Testis (tissue), 3 donors: ENCODE data around the gene CREB3L1. TPM values are rescaled to one million over a fixed set of nuclear protein-coding genes. Genes with fewer than 3 reads are reported as not detected.
A peak's percentile ranks its signal among the peaks of the same experiment; 100 is the strongest.

ENCODE experiments used
- DNase-seq: peaks from one replicate; pipeline ENCODE4 v3.0.0-alpha.2; 2019
- H3K27ac ChIP-seq, 2 donors: fragments of 200-600 bp; sonication (generic); one replicate each; pipeline ENCODE4 v1.5.1; 2019
- H3K27me3 ChIP-seq: fragments of 200-600 bp; sonication (generic); one replicate; pipeline ENCODE4 v1.5.1; 2019
- H3K36me3 ChIP-seq: fragments of 200-600 bp; sonication (generic); one replicate; pipeline ENCODE4 v1.5.1; 2017; ENCODE audit warnings: low read depth; ENCODE audit errors: missing control alignments
- H3K4me1 ChIP-seq: fragments of 200-600 bp; sonication (generic); one replicate; pipeline ENCODE4 v1.5.1; 2019
- H3K4me3 ChIP-seq, 2 donors: fragments of 200-600 bp; sonication (generic); one replicate each; pipeline ENCODE4 v1.5.1; 2017 to 2019
- H3K9me3 ChIP-seq: fragments of 200-600 bp; sonication (generic); one replicate; pipeline ENCODE4 v1.5.1; 2017
- CTCF ChIP-seq, 3 experiments: fragments of 450-650 bp in 2 of 3; fragments of 200-600 bp in 1 of 3; sonication (generic) in 1 of 3; IDR thresholded peaks; one replicate each; pipeline ENCODE4 v1.5.1; 2016 to 2019; ENCODE audit warnings: antibody characterized with exemption in 3 of 3, mild to moderate bottlenecking in 2 of 3, moderate library complexity in 1 of 3
- POLR2A ChIP-seq: fragments of 450-650 bp; IDR thresholded peaks from one replicate; pipeline ENCODE4 v1.6.1; 2017; ENCODE audit warnings: antibody characterized with exemption, mild to moderate bottlenecking, moderate library complexity
- WGBS, 2 donors: methylation state at CpG; one replicate each; pipeline ENCODE4 v1.1.5; 2018; 5-methylcytosine and 5-hydroxymethylcytosine counted together
- intact Hi-C: fragments of 100-400 bp; cut with DNase I; formaldehyde crosslinking; loops from one replicate; pipeline ENCODE4 v1.15.1; 2023; ENCODE audit warnings: low total_unique reads
- polyA plus RNA-seq: library from polyadenylated mRNA; stranded (reverse); fragments of 350-450 nt; fragmentation: Illumina TruSeq; extraction: RNeasy Lipid Tissue Mini Kit (QIAGEN cat#74804); gene quantifications from one replicate; pipeline ENCODE4 v1.2.3, GENCODE V29; 2014; ENCODE audit warnings: low read depth, low replicate concordance; ENCODE audit not compliant: insufficient read depth
- total RNA-seq, 2 donors: library from RNA; depleted of rRNA; stranded (reverse); fragments of >200 nt; gene quantifications; one replicate each; pipeline ENCODE4 v1.2.3, GENCODE V29; 2016

The CREB3L1 gene
- total and polyA plus RNA-seq, 3 donors from 2014 or later = 5.2 to 19.2 (median 8.1) TPM

GRCh38 chr11:46356924-46357482, 79.5 kb downstream of the CREB3L1 start:
- intact Hi-C loops = no loop called here
- Histone ChIP-seq H3K4me3 (no peak overlapping the region), H3K36me3 (no peaks in the 10 kb centered on the region), H3K27ac (no peak overlapping the region), H3K4me1 (peaks cover 19% of the 10 kb centered on the region), H3K27me3 (no peaks in the 10 kb centered on the region), H3K9me3 (no peaks in the 10 kb centered on the region)
- no peak for DNase-seq
- WGBS, 2 donors = 84 to 86% methylated on average over 5 to 7 of the region's 7 CpGs
- TF ChIP-seq CTCF (IDR thresholded peaks at IDR 0.05) (no peak), POLR2A (no peak)

GRCh38 chr11:46357483-46357936, 80.0 kb downstream of the CREB3L1 start:
- no peaks in the 10 kb centered on the region for H3K27me3 ChIP-seq
- peaks cover 17% of the 10 kb centered on the region for H3K4me1 ChIP-seq
- no peak for DNase-seq
- WGBS, 2 donors = 80% methylated on average over 3 to 11 of the region's 11 CpGs
- intact Hi-C loops = no loop called here
- TF ChIP-seq POLR2A = no peak
- TF ChIP-seq CTCF (IDR thresholded peaks at IDR 0.05) = no peak
- no peaks in the 10 kb centered on the region for H3K36me3 ChIP-seq
- no peaks in the 10 kb centered on the region for H3K9me3 ChIP-seq
- H3K4me3 ChIP-seq = no peak overlapping the region
- no peak overlapping the region for H3K27ac ChIP-seq

GRCh38 chr11:46359953-46360352, 82.5 kb downstream of the CREB3L1 start:
- Histone ChIP-seq H3K36me3 (no peaks in the 10 kb centered on the region), H3K9me3 (no peaks in the 10 kb centered on the region), H3K4me3 (no peak overlapping the region), H3K27me3 (no peaks in the 10 kb centered on the region), H3K27ac (no peak overlapping the region), H3K4me1 (peaks cover 14% of the 10 kb centered on the region)
- WGBS, 2 donors = 80 to 91% methylated on average over 1 of the region's 1 CpG
- DNase-seq = no peak
- no peak for TF ChIP-seq POLR2A
- TF ChIP-seq CTCF (IDR thresholded peaks at IDR 0.05) = no peak
- intact Hi-C loops = no loop called here

GRCh38 chr11:46360878-46361277, 83.4 kb downstream of the CREB3L1 start:
- intact Hi-C loops = no loop called here
- no peaks in the 10 kb centered on the region for H3K36me3 ChIP-seq
- DNase-seq = no peak
- H3K9me3 ChIP-seq = no peaks in the 10 kb centered on the region
- H3K4me1 ChIP-seq = peaks cover 14% of the 10 kb centered on the region
- no peaks in the 10 kb centered on the region for H3K27me3 ChIP-seq
- TF ChIP-seq POLR2A (no peak), CTCF (IDR thresholded peaks at IDR 0.05) (no peak)
- WGBS, 2 donors = 69 to 72% methylated on average over 6 to 7 of the region's 7 CpGs
- H3K27ac ChIP-seq = peak overlapping the region; percentile 12 to 14
- H3K4me3 ChIP-seq = no peak overlapping the region
